Measurements from ENCODE around the gene FNTB. TPM values are rescaled to one million over a fixed set of nuclear protein-coding genes. Genes with fewer than 3 reads are reported as not detected.

The FNTB gene
- total RNA-seq, 1 experiment from 2014 or later = 20.7 TPM

DNA sequence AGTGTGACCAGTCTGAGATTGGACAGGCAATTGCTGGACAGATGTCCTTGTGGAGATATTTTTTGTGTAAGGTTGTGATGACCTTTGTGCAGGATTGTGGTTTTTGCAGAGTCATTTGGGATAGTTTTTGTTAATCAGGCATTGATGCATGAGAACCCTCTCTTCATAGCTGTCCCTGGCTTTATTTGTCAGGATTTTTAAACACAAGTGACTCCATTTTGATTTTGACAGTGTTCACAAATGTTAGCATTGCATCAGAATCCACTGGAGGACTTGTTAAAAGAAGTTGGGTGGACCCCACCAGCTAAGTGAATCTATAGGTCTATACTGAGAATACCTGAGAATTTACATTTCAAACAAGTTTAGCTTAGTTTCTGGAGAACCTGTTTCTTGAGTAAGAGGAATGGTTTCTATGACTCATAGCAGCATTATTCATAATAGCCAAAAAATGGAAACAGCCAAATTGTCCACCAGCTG lies 11.8 kb downstream of the FNTB start:
- DNase-seq = no peak
- no peak overlapping the region for H3K9ac ChIP-seq (ENCODE audit: extremely low read depth, insufficient read length, low read length)
- peaks cover 0 to 2% (median 0%) of the 10 kb centered on the region in 3 experiments; a peak in 1 of 7 replicates for H3K36me3 Mint-ChIP-seq (ENCODE audit: insufficient read depth in 1 of 3, low read depth in 3 of 3)
- H2BK5ac ChIP-seq (ENCODE audit: insufficient read length, low read length) = no peak overlapping the region
- H3K27ac Mint-ChIP-seq = no peak overlapping the region
- H3K14ac ChIP-seq (ENCODE audit: insufficient read depth, low read length) = no peak overlapping the region
- H2AK5ac ChIP-seq (ENCODE audit: insufficient read length, low read length) = no peak overlapping the region
- TF ChIP-seq, protein P1, sequence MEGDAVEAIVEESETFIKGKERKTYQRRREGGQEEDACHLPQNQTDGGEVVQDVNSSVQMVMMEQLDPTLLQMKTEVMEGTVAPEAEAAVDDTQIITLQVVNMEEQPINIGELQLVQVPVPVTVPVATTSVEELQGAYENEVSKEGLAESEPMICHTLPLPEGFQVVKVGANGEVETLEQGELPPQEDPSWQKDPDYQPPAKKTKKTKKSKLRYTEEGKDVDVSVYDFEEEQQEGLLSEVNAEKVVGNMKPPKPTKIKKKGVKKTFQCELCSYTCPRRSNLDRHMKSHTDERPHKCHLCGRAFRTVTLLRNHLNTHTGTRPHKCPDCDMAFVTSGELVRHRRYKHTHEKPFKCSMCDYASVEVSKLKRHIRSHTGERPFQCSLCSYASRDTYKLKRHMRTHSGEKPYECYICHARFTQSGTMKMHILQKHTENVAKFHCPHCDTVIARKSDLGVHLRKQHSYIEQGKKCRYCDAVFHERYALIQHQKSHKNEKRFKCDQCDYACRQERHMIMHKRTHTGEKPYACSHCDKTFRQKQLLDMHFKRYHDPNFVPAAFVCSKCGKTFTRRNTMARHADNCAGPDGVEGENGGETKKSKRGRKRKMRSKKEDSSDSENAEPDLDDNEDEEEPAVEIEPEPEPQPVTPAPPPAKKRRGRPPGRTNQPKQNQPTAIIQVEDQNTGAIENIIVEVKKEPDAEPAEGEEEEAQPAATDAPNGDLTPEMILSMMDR (conservative IDR thresholded peaks at IDR 0.05) = no peak
- H4K8ac ChIP-seq (replicated peaks; ENCODE audit: insufficient read length, low read depth, low read length) = no peak overlapping the region
- H3K23ac ChIP-seq (ENCODE audit: insufficient read length, low read depth, low read length) = no peak overlapping the region
- no peak overlapping the region for H3K4ac ChIP-seq (ENCODE audit: low read depth, low read length)
- no peak overlapping the region for H3K4me3 Mint-ChIP-seq
- H3K23me2 ChIP-seq (ENCODE audit: insufficient read length, low read depth, low read length, poor library complexity, severe bottlenecking) = no peaks in the 10 kb centered on the region
- H3K27me3 Mint-ChIP-seq (ENCODE audit: low read depth) = no peaks in the 10 kb centered on the region
- no peaks in the 10 kb centered on the region for H3K79me2 ChIP-seq (ENCODE audit: insufficient read depth, low read length)
- H2AFZ ChIP-seq (ENCODE audit: low read length) = no peak overlapping the region
- no peak overlapping the region for H2BK120ac ChIP-seq (ENCODE audit: low read depth, low read length, poor library complexity, severe bottlenecking)
- H3K79me1 ChIP-seq (ENCODE audit: insufficient read depth, low read depth, low read length, poor library complexity, severe bottlenecking) = no peaks in the 10 kb centered on the region
- H4K5ac ChIP-seq (ENCODE audit: insufficient read length, low read depth, low read length) = no peak overlapping the region
- H3K27me3 ChIP-seq (ENCODE audit: insufficient read depth, low read length) = no peaks in the 10 kb centered on the region
- H3K4me1 ChIP-seq (ENCODE audit: insufficient read depth, low read length) = peaks cover 6% of the 10 kb centered on the region
- H2BK12ac ChIP-seq (ENCODE audit: insufficient read length, low read depth, low read length) = no peak overlapping the region
- no peak overlapping the region for H3K56ac ChIP-seq (ENCODE audit: insufficient read length, low read depth, low read length)
- H4K20me1 ChIP-seq (ENCODE audit: control insufficient read depth, insufficient read depth, insufficient read length) = no peaks in the 10 kb centered on the region
- peaks cover 29 to 31% of the 10 kb centered on the region in 2 experiments for H3K4me1 Mint-ChIP-seq
- H3K18ac ChIP-seq (ENCODE audit: insufficient read length, low read depth, low read length) = no peak overlapping the region
- no peak overlapping the region for H2BK15ac ChIP-seq (ENCODE audit: low read depth, low read length)
- no peak overlapping the region for H4K91ac ChIP-seq (ENCODE audit: insufficient read length, low read depth, low read length)
- no peaks in the 10 kb centered on the region for H3K9me3 ChIP-seq (ENCODE audit: control insufficient read depth, low read depth, low read length)
- no peak overlapping the region for H3T11ph ChIP-seq (ENCODE audit: low read length)
- H3K9me3 Mint-ChIP-seq = no peaks in the 10 kb centered on the region
- no peak overlapping the region for H3K4me2 ChIP-seq (ENCODE audit: insufficient read depth, insufficient read length, low read length)
- H3K27ac ChIP-seq (ENCODE audit: insufficient read length, low read depth, low read length) = no peak overlapping the region
- H2BK20ac ChIP-seq (ENCODE audit: low read depth, low read length, poor library complexity, severe bottlenecking) = no peak overlapping the region

All from H9 (cell line).